AG04449 (cell line): ENCODE results near the gene IFTAP.

Experiments
- CTCF ChIA-PET: fragments of 350-600 bp; formaldehyde crosslinking; extraction: SDS; loops from one replicate; lab custom pipeline; 2021; ENCODE audit warnings: antibody characterized with exemption; lab: Yijun Ruan, JAX
- POLR2A ChIA-PET: fragments of 400-600, 350-600 bp; formaldehyde crosslinking; extraction: SDS; loops from one replicate; lab custom pipeline; 2020; ENCODE audit warnings: antibody characterized with exemption, inconsistent platforms; lab: Yijun Ruan, JAX
- DNase-seq: peaks from one replicate; pipeline ENCODE4 v3.0.0-alpha.2; 2010; ENCODE audit warnings: low read depth, low spot score
- H3K4me3 ChIP-seq: 2 replicates; pipeline ENCODE4 v1.5.1; 2011; ENCODE audit warnings: low read depth, mild to moderate bottlenecking, control low read depth, low read length
- TF ChIP-seq, protein P1 (sequence below): IDR thresholded peaks from one replicate; pipeline ENCODE4 v1.5.1; 2011; ENCODE audit warnings: mild to moderate bottlenecking, moderate library complexity, low read length, control low read depth, inconsistent platforms; ENCODE audit not compliant: insufficient read depth; ENCODE audit errors: missing control alignments

Gene IFTAP

DNA sequence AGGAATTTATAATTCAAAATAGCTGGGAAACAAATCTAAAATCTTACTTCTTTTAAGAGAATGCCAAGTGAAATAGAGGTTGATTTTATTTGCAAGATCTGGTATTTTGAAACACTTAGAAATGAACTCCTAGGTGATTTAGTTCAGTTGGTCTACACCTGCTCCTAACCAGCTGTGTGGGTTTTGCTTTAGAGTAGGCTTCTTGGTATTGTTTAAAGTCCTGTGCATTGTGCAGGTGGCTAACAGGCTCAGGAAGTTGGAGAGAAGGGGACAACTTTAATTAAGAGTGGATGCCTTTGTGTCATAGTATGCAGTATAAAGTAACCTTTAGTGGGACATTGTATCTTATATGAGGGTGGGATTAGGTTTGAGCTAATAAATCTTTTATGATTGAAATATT, 7.8 kb downstream of the IFTAP start:
- TF ChIP-seq, protein P1, sequence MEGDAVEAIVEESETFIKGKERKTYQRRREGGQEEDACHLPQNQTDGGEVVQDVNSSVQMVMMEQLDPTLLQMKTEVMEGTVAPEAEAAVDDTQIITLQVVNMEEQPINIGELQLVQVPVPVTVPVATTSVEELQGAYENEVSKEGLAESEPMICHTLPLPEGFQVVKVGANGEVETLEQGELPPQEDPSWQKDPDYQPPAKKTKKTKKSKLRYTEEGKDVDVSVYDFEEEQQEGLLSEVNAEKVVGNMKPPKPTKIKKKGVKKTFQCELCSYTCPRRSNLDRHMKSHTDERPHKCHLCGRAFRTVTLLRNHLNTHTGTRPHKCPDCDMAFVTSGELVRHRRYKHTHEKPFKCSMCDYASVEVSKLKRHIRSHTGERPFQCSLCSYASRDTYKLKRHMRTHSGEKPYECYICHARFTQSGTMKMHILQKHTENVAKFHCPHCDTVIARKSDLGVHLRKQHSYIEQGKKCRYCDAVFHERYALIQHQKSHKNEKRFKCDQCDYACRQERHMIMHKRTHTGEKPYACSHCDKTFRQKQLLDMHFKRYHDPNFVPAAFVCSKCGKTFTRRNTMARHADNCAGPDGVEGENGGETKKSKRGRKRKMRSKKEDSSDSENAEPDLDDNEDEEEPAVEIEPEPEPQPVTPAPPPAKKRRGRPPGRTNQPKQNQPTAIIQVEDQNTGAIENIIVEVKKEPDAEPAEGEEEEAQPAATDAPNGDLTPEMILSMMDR: no peak
- H3K4me3 ChIP-seq: no peak overlapping the region
- no peak for DNase-seq
- CTCF ChIA-PET: interaction anchor here (1.2 kb wide), 1 partner anchor 38 kb away, joined by 3 read pairs; no protein-coding TSS in a partner anchor
- POLR2A ChIA-PET: no interaction called here

DNA sequence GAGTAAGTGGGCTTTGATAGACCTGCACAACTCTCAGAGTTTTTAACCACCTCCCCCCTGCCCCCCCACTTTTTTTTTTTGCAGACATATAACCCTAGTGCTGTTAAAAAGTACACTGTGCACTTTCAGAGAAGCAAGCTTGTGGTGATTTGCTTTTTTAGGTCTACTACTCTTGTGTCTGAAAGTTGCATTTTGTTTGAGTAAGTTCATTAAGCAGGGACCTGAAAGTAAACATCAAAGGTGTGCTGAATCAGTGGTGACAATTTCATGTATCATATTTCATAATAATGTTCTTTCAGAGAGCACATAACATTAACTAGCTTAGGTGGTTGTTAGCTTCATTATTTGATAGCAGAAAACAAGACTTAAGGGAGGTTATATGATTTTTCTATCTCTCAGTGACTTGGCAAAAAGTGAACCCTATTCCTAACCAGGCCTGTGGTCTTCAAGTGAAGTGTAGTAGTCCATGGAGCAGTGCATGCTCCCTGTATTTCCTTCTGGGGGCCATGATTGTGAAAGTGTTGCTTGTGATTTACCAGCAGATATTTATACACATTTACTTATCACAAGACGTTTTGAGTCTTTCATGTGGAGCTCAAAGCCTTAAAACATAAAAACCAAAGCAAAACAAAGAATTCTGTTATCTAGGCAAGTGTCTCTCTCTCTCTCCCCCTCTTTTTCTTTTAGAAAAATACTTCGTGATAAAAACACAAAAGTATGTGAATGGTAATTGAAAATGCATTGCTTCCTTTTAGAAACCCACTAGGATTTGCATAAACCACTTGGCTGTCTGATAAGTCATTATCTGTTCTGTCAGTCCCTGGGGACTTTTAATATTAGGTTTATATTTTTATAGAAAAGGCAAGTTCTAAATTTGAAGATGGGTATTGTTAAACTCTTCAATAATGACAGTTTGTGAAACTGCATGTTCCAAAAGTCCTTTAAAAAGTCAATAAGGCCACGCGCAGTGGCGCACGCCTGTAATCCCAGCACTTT, 11.2 kb downstream of the IFTAP start:
- no peak for DNase-seq
- POLR2A ChIA-PET: no interaction called here
- CTCF ChIA-PET: interaction anchor here (0.8 to 1.8 kb wide), 2 partner anchors 41 to 142 kb away, joined by 3 to 5 read pairs; no protein-coding TSS in a partner anchor
- H3K4me3 ChIP-seq: no peak overlapping the region
- TF ChIP-seq, protein P1: no peak

DNA sequence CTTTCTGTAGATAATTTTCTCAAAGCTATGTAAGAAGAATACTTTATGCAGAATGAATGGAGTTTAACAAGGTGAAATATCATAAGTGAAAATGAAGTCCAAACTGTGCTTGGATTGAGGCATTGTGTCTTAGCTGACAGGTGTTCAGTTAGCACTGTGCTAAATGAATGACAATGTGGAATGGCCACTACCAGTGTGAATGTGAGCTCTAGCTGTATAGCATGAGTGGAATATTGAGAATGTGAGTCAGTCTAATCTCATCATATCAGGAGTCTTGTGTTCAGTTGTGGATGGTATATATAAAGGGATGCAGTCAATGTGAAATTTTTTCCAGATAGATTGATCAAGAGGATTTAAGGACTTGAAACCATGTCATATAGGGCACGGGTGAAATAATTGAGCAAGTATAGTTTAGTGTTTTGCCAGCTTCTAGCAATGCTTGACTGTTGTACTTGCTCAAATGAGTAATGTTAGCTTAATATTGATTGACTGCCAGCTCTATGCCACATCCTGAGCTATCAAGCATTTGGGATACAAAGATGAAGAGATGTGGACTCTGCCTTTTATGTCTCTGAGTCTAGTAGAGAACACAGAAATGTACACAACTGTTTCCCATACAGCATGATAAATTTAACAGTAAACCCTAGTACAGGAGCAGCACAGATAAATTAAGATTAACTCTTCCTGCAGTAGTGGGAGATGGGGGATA, 14.3 kb downstream of the IFTAP start:
- no peak for DNase-seq
- no peak overlapping the region for H3K4me3 ChIP-seq
- TF ChIP-seq, protein P1: no peak
- ChIA-PET CTCF (interaction anchor here (0.9 to 1.3 kb wide), 4 partner anchors 15 to 64 kb away, joined by 3 to 5 read pairs (median 4); no protein-coding TSS in a partner anchor), POLR2A (no interaction called here)

DNA sequence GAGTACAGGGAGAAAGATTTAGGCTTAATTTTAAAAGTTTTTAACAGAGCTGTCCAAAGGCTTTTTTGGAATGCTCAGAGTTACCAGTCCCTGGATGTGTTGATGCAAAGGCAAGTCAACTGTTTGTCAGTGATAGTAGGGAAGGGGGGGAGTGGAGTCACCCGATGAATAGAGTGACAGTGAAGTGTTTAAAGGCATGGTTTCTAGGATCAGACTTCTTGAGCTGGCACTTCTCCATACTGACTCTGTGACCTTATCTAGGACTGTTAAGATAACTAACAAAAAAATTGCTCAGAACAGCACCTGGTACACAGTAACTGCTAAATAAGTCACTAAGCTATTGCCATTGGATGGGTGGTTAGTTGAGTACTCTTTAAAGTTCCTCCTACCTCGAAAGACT, 15.1 kb downstream of the IFTAP start:
- DNase-seq: no peak
- CTCF ChIA-PET: interaction anchor here (1.0 to 1.2 kb wide), 2 partner anchors 55 to 64 kb away, joined by 3 read pairs; no protein-coding TSS in a partner anchor
- POLR2A ChIA-PET: no interaction called here
- TF ChIP-seq, protein P1: no peak
- no peak overlapping the region for H3K4me3 ChIP-seq

DNA sequence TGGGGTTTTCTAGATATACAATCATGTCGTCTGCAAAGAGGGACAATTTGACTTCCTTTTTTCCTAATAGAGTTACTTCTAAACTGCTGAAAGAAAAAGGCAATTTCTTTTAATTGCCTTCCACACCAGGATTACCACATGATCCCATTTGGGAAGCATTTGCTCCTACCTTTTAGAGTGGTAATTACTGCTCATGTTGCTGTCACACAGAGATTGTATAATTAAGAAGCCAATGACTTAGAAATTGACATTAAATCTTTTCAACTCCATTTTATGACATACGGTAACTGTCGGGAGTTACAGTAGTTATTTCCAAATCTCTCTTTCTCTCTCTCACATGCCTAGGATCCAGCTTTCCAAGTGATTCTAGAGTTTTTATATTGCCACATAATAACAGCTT, 21.5 kb downstream of the IFTAP start:
- no peak overlapping the region for H3K4me3 ChIP-seq
- TF ChIP-seq, protein P1: no peak
- ChIA-PET POLR2A (no interaction called here), CTCF (no interaction called here)
- no peak for DNase-seq
